Activated naive CD4-positive, alpha-beta T cell treated with anti-CD3 and anti-CD28 coated beads, Interleukin-2, amount 10 ng/mL, durations not matched to agents 7 days and 5 days (primary cell): ENCODE results near the gene ODAD2.
"Not testable (repeated sequence)": the region's sequence is repeated elsewhere in the genome, so short reads cannot be mapped to it uniquely, and the experiment has no call there.

Experiments
- CTCF ChIA-PET: fragments of 350-600 bp; sonication (Branson Sonifier 250); formaldehyde crosslinking; loops from one replicate; lab custom pipeline; 2021; ENCODE audit warnings: antibody characterized with exemption; lab: Charles Lee
- DNase-seq: peaks from one replicate; pipeline ENCODE4 v3.0.0-alpha.2; 2020
- H3K27ac Mint-ChIP-seq: one replicate; pipeline ENCODE4 v1.8.0; 2021; ENCODE audit warnings: mild to moderate bottlenecking, moderate library complexity, mixed read lengths
- H3K27me3 Mint-ChIP-seq: one replicate; pipeline ENCODE4 v1.8.0; 2021; ENCODE audit warnings: mild to moderate bottlenecking, mixed read lengths
- H3K36me3 Mint-ChIP-seq: one replicate; pipeline ENCODE4 v1.8.0; 2021; ENCODE audit warnings: mixed read lengths
- H3K4me1 Mint-ChIP-seq: one replicate; pipeline ENCODE4 v1.8.0; 2021; ENCODE audit warnings: mixed read lengths
- H3K4me3 Mint-ChIP-seq: one replicate; pipeline ENCODE4 v1.8.0; 2021; ENCODE audit warnings: mild to moderate bottlenecking, moderate library complexity, mixed read lengths
- H3K9me3 Mint-ChIP-seq: one replicate; pipeline ENCODE4 v1.8.0; 2021; ENCODE audit warnings: mixed read lengths

The ODAD2 gene

GRCh38 chr10:27998178-27998953, 513 bp downstream of the ODAD2 start:
- CTCF ChIA-PET = interaction anchor here (0.9 kb wide), 1 partner anchor 24 kb away, joined by 4 read pairs; no protein-coding TSS in a partner anchor
- H3K9me3 Mint-ChIP-seq = no peaks in the 10 kb centered on the region
- no peak overlapping the region for H3K27ac Mint-ChIP-seq
- peaks cover 13% of the 10 kb centered on the region for H3K4me1 Mint-ChIP-seq
- H3K36me3 Mint-ChIP-seq = no peaks in the 10 kb centered on the region
- peak overlapping the region; percentile 81 for H3K4me3 Mint-ChIP-seq
- peaks cover 54% of the 10 kb centered on the region for H3K27me3 Mint-ChIP-seq
- peak; percentile 33 for DNase-seq

DNA sequence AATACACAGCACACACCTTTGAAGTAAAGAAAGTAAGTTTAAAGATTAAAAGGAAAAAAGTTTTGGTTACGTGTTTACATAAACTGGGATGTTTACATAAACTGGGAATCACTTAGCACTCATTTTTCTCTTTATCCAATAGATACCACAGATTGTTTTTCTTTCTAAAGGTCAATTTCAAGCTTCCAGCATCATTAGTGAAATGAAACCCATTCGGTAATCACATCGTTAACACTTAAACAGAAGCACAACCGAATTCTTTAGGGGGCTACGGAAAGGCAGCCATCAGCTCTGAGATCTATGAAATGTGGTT, 1.1 kb downstream of the ODAD2 start:
- DNase-seq = no peak
- Mint-ChIP-seq H3K9me3 (no peaks in the 10 kb centered on the region), H3K27me3 (peaks cover 54% of the 10 kb centered on the region), H3K27ac (no peak overlapping the region), H3K4me3 (peak overlapping the region; percentile 81), H3K4me1 (peaks cover 13% of the 10 kb centered on the region), H3K36me3 (no peaks in the 10 kb centered on the region)
- CTCF ChIA-PET = interaction anchor here (0.9 kb wide), 1 partner anchor 25 kb away, joined by 4 read pairs; no protein-coding TSS in a partner anchor

GRCh38 chr10:27995311-27995710, 3.6 kb downstream of the ODAD2 start:
- CTCF ChIA-PET = no interaction called here
- Mint-ChIP-seq H3K27ac (no peak overlapping the region), H3K4me3 (no peak overlapping the region), H3K4me1 (peaks cover 13% of the 10 kb centered on the region), H3K9me3 (no peaks in the 10 kb centered on the region), H3K27me3 (peaks cover 37% of the 10 kb centered on the region), H3K36me3 (no peaks in the 10 kb centered on the region)
- no peak for DNase-seq

- DNase-seq, H3K9me3 Mint-ChIP-seq, H3K27ac Mint-ChIP-seq, H3K27me3 Mint-ChIP-seq, H3K36me3 Mint-ChIP-seq, H3K4me1 Mint-ChIP-seq, CTCF ChIA-PET, H3K4me3 Mint-ChIP-seq: not testable (repeated sequence)
Observed at GRCh38 chr10:27989357-27989756, 9.5 kb downstream of the ODAD2 start.

- Mint-ChIP-seq H3K4me1 (no peaks in the 10 kb centered on the region), H3K36me3 (no peaks in the 10 kb centered on the region), H3K9me3 (no peaks in the 10 kb centered on the region), H3K4me3 (no peak overlapping the region), H3K27me3 (peaks cover 16% of the 10 kb centered on the region), H3K27ac (no peak overlapping the region)
- CTCF ChIA-PET = no interaction called here
- DNase-seq = no peak
Observed at GRCh38 chr10:27986821-27987220, 12.1 kb downstream of the ODAD2 start.

DNA sequence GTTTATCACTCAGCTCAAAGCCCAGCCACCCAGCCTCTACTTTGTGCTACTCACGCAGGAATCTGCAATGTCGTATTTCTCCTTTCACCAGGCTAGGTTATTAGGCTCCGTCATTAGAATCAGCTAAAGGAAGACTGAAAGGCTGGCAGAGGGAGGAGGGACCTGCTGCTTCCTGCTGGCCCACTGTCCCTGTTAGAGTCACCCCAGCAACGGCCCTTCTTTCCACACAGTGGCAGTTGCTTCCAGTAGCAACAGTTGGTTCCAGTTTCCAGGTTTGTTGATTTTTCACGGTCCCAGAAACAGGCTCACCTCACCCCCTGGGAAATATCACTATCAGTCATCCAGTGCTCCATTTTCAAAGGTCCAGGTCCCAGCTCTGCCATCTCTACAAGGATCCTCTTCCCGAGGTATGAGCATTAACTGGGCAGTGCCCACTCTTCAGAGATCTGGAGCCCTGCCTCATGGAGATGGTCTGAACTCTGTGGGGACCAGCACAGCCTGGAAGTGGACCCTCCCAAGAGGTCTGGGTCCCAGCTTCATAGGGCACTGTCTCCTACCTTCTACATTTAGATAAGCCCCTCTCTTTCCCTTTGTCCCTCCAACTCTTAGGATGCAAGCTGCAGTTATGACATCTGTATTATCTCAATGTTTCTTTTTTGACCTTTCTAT, 15.9 kb downstream of the ODAD2 start:
- no peaks in the 10 kb centered on the region for H3K36me3 Mint-ChIP-seq
- H3K4me3 Mint-ChIP-seq = no peak overlapping the region
- no peaks in the 10 kb centered on the region for H3K4me1 Mint-ChIP-seq
- peaks cover 20% of the 10 kb centered on the region for H3K27me3 Mint-ChIP-seq
- no peak overlapping the region for H3K27ac Mint-ChIP-seq
- no peaks in the 10 kb centered on the region for H3K9me3 Mint-ChIP-seq
- CTCF ChIA-PET = no interaction called here
- no peak for DNase-seq

- Mint-ChIP-seq H3K4me1 (no peaks in the 10 kb centered on the region), H3K27me3 (peaks cover 19% of the 10 kb centered on the region)
Observed at GRCh38 chr10:27981744-27982143, 17.1 kb downstream of the ODAD2 start.

GRCh38 chr10:27970795-27971194, 28.1 kb downstream of the ODAD2 start:
- H3K36me3 Mint-ChIP-seq, H3K9me3 Mint-ChIP-seq, H3K27ac Mint-ChIP-seq, CTCF ChIA-PET, H3K4me1 Mint-ChIP-seq, DNase-seq, H3K4me3 Mint-ChIP-seq, H3K27me3 Mint-ChIP-seq: not testable (repeated sequence)

More at GRCh38 chr10:27981744-27982143, 17.1 kb downstream of the ODAD2 start:
- CTCF ChIA-PET = no interaction called here
- H3K36me3 Mint-ChIP-seq = no peaks in the 10 kb centered on the region
- no peak for DNase-seq
- no peak overlapping the region for H3K27ac Mint-ChIP-seq
- no peaks in the 10 kb centered on the region for H3K9me3 Mint-ChIP-seq
- H3K4me3 Mint-ChIP-seq = no peak overlapping the region

DNA sequence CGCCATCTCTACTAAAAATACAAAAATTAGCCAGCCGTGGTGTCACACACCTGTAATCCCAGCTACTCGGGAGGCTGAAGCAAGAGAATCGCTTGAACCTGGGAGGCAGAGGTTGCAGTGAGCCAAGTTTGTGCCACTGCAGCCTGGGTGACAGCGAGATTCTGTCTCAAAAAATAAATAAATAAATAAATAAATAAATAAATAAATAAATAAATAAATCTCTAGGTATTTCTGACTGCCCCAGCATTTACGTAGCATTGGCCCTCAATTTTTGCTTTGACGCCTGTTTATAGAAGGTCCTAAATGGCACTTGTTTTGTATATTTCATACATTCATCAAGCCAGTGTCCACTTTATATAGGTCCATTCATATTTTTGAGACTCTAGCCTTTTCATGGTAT, 28.9 kb downstream of the ODAD2 start:
- DNase-seq, H3K4me3 Mint-ChIP-seq, H3K36me3 Mint-ChIP-seq, CTCF ChIA-PET, H3K9me3 Mint-ChIP-seq, H3K27ac Mint-ChIP-seq, H3K4me1 Mint-ChIP-seq, H3K27me3 Mint-ChIP-seq: not testable (repeated sequence)

- no peak overlapping the region for H3K27ac Mint-ChIP-seq
- CTCF ChIA-PET = no interaction called here
- H3K4me1 Mint-ChIP-seq = peaks cover 13% of the 10 kb centered on the region
- no peak overlapping the region for H3K4me3 Mint-ChIP-seq
- no peaks in the 10 kb centered on the region for H3K36me3 Mint-ChIP-seq
- H3K9me3 Mint-ChIP-seq = no peaks in the 10 kb centered on the region
- DNase-seq = no peak
- no peaks in the 10 kb centered on the region for H3K27me3 Mint-ChIP-seq
Observed at GRCh38 chr10:27959093-27959715, 39.7 kb downstream of the ODAD2 start.

DNA sequence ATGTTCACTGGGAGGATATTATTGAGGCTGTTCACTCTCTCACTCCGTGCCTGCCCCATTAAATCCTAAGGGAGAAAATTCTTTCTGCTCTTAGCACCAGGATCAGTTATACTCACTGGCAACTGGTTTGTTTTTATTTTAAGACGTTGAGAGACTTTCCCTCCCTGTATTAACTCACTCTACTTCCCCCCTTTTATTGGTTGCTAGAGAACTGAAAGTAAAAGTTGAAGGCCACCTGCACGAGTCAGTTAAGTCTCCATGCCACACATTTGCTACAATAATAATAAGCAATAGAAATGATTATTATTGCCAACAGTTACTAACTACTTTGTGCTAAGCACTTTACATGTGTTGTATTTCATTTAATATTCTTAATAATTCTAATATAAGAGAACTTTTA, 40.5 kb downstream of the ODAD2 start:
- H3K27ac Mint-ChIP-seq = peak overlapping the region; percentile 14
- peak overlapping the region; percentile 18 for H3K4me3 Mint-ChIP-seq
- H3K36me3 Mint-ChIP-seq, DNase-seq, H3K27me3 Mint-ChIP-seq, CTCF ChIA-PET, H3K9me3 Mint-ChIP-seq: not testable (repeated sequence)
- peaks cover 13% of the 10 kb centered on the region for H3K4me1 Mint-ChIP-seq

- no peaks in the 10 kb centered on the region for H3K36me3 Mint-ChIP-seq
- DNase-seq = no peak
- H3K4me3 Mint-ChIP-seq = no peak overlapping the region
- CTCF ChIA-PET = interaction anchor here (0.6 to 0.9 kb wide), 2 partner anchors 225 to 290 kb away, joined by 3 read pairs; no protein-coding TSS in a partner anchor
- no peaks in the 10 kb centered on the region for H3K4me1 Mint-ChIP-seq
- no peak overlapping the region for H3K27ac Mint-ChIP-seq
- H3K9me3 Mint-ChIP-seq = no peaks in the 10 kb centered on the region
- H3K27me3 Mint-ChIP-seq = peaks cover 4% of the 10 kb centered on the region
Observed at GRCh38 chr10:27950242-27950564, 48.7 kb downstream of the ODAD2 start.

DNA sequence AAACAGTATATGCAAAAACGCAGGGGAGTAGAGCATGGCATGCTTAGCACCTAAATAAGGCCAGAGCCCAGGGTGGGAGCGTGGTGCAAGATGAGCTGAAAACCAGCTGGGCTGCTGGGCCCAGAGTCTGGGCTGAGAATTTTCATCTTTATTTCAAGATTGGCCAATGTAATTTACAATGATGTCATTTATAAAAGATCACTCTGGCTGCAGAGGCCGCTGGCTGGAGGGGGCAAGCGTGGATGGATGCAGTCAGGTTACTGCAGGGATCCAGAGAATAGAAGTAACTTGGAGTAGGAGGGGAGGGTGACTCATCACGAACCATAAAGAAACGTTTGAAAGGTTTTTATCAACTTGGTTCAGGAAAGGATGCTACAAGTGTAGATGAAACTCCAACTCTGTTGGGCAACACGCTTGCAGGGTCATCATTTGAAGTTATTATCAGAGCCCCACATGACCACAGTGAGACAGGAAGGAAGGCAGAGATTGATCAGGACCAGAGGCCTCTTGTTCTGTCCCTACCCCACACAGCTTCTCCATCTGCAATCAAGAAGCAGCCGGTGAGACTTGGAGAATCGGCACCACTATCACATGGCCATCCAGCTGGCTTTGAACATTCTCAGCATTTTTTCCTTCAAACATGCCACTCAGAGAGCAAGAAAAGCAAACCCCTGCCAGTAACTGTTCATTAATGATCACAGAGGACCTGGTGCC, 49.2 kb downstream of the ODAD2 start:
- Mint-ChIP-seq H3K36me3 (no peaks in the 10 kb centered on the region), H3K4me1 (no peaks in the 10 kb centered on the region), H3K27me3 (peaks cover 4% of the 10 kb centered on the region), H3K4me3 (no peak overlapping the region), H3K27ac (no peak overlapping the region), H3K9me3 (no peaks in the 10 kb centered on the region)
- CTCF ChIA-PET = interaction anchor here (0.6 to 0.9 kb wide), 2 partner anchors 226 to 291 kb away, joined by 3 read pairs; no protein-coding TSS in a partner anchor
- DNase-seq = no peak

DNA sequence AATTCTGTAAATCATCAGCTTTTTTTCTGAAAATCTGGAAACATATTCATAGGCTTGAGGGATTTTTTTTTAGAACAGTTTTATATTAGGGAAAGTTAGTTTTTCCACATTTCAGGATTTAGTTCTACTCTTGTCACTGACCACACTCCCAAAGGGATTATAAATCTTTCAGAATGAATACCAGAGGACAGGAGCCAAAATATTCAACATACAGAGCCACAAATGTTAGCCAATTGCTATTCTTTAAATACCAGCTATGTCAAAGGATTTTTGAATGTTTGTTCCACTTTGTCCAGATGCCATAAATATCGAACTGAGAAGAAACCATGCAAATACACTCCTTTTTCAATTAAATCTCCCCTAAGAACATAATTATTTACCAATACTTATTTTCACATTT, 50.7 kb downstream of the ODAD2 start:
- H3K9me3 Mint-ChIP-seq = no peaks in the 10 kb centered on the region
- no peaks in the 10 kb centered on the region for H3K36me3 Mint-ChIP-seq
- H3K4me1 Mint-ChIP-seq = no peaks in the 10 kb centered on the region
- H3K27ac Mint-ChIP-seq = no peak overlapping the region
- DNase-seq = no peak
- no peak overlapping the region for H3K4me3 Mint-ChIP-seq
- H3K27me3 Mint-ChIP-seq = peaks cover 4% of the 10 kb centered on the region
- CTCF ChIA-PET = no interaction called here
